HG03064 (cell line): Measurements from ENCODE around the gene COA1.
A peak's percentile ranks its signal among the peaks of the same experiment; 100 is the strongest.
"Not testable (repeated sequence)": the region's sequence is repeated elsewhere in the genome, so short reads cannot be mapped to it uniquely, and the experiment has no call there.

Source experiments
- ATAC-seq: cut with Tn5 transposase; IDR thresholded peaks from one replicate; pipeline ENCODE4 v1.9.1; 2021; ENCODE audit warnings: low read depth; ENCODE audit not compliant: unreplicated experiment

The COA1 gene

DNA sequence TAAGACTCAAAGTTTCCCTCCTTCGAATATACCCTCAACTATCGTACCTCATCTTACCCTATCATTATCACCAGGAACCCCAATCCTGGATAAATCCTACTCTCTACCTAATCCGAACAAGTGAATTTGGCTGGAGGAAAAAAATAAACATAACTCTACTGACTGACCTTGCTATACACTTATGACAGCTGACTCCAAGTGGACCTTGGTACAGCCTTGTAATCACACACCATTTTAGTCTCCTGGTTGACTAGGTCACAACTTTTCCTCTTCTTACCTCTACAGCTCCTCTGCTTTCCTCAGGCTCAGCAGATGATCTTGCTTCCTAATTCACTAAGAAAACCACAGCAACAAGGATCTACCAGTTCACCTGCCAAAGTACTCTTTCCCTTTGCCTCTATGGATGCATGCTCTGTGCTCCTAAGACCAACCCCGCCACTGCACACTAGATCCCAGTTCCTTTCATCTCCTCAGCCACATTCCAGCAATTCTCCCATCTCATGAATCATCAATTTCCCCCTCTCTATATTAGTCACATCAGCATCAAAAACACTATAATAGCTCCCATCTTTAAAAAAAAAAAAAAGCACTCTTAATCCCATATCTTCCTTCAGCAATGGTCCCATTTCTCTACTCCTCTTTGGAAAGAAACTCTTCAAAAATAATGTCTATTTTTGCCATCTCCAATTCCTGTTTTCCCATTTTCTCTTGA, 35.5 kb downstream of the COA1 start:
- ATAC-seq, result no peak

DNA sequence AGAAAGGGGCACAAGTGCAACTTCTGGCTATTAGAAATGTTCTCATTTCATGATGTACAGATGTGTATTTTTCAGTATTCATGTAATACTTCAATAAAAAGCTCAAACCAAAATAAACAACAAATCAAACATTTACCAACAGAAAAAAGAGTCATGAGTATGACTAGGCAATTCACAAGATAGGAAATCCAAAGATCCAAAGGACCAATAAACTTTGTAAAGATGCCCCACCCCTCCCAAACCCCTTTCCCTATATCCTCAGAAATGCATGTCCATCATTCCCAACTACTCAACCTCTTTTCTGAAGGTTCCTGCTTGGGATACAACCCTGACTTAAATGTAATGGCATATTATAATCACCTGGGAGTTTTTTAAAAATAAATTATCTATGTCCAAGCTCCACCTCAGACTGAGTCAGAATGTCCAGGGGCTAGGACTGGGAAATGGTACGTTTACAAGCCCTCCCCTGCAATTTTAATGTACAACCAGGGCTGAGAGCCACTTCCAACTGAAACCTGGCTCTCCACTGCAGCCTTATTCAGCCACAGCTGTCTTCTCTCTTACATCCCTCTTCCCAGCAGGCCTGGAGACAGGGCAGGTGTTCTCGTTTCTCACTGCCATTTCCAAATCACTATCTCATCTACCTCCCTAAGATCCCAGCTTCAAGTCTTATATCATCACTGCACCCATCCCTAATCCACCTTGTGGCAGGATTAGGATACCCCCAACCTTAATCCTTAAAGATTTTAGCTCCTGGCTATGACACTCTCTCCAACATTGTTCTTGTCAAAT, 36.5 kb downstream of the COA1 start:
- ATAC-seq, result no peak

DNA sequence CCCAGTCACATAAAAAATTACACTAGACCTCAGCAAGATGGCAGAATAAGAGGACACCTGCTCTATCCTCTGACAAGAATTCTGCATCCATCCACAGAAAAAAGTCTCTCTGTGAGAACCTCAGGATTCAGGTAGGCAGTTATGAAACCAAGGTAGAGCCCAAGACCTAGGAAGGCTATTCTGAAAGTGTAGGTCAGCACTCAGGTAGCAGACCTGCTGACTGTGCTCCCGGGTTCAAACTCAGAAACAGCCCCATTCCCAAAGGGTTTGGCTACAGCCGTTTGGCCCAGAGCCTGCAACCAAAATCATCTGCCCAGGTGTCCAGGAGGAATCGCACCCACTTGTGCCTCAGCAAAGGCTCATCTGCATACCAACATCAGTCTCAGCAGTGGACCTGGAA, 37.7 kb downstream of the COA1 start:
- no peak for ATAC-seq

DNA sequence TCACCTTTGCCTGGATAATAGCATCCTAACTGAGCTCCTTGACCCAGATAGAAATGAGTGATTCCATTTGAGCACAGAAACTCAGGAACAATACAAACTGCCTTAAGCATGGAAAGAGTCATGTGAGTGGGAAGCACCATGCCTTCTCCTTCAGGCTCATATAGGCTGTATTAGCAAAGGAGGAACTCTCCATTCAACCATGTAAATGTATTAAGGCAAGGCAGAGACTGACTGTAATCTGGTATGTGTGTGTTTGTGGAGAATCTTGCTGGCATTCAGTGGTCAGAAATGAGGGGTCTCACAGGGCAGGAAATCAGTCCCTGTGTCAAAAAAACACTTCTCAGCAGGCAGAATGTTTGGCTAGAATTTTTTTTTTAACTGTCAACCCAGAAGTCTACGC, 40.2 kb downstream of the COA1 start:
- no peak for ATAC-seq

DNA sequence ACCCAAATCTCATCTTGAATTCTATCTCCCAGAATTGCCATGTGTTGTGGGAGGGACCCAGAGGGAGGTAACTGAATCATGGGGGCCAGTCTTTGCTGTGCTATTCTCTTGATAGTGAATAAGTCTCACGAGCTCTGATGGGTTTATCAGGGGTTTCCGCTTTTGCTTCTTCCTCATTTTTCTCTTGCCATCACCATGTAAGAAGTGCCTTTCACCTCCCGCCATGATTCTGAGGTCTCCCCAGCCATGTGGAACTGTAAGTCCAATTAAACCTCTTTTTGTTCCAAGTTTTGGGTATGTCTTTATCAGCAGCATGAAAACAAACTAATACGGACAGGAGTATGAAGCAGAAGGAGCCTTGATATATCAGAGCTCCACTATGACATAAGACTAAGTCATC, 41.5 kb downstream of the COA1 start:
- ATAC-seq, result not testable (repeated sequence)

DNA sequence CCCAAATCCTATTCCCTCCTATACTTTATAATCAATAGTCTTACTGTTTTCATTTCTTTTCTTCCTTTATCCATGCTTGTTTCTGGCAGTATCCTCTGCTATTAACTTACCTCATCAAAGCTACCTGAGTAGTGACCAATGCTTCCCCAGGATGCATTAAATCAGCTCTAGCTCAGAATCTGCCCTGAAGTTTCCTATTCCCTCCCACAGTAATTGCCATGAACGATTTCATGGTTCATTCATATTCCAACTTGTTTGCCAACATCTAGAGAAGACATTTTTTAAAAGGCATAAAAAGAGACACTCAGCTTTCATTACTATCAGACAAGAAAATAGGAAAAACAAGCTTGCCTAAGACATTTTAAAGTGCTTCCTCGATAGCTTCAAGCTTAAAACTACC, 42.3 kb downstream of the COA1 start:
- no peak for ATAC-seq

DNA sequence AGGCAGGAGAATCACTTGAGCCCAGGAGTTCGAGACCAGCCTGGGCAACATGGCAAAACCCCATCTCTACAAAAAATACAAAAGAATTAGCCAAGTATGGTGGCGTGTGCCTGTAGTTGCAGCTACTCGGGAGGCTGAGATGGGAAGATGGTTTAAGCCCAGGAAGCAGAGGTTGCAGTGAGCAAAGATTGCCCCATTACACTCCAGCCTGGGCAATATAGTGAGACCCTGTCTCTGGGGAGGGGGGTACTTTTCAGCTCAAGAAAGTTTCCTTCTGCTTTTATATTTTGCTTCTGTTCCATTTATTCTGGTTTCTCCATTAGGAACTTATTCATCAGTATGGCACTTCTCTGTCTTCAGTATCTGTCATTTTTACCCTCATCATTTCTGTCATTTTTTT, 48.6 kb downstream of the COA1 start:
- no peak for ATAC-seq

DNA sequence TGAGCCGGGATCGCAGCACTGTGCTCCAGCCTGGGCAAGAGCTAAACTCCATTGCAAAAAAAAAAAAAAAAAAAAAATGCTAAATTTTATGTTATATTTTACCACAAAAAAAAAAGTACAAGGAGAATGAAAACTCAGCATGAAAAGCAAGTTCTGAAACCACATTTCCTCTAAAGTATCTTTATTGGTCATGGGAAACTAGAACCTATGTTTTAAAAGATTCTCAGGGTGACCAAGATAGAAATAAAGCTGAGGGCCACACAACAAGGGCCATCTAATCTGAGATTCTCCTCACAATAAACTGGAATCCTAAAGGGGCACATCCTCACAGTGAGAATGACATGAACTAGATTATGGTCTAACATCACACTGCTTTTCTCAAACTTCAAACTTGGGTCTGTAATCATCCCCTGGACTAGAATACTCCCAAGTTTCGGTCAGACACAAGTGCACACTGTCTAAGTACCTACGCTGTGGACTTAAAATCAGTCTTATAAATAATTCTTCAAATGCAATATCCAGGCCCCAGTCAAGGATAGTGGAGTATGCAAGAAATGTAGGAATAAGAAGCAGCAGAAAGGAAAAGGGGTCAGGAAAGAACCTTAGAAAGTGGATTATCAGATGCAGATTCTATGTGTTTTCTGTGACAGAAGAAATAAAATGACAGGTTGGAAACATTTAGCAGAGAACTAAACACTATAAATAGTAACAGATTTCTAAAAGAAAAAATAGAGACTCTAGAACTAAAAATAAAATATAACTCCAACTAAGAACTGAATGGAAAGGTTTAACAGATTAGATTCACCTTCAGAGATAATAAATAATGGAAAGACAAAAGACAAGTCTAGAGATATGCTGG, 49.9 kb downstream of the COA1 start:
- ATAC-seq, result no peak

DNA sequence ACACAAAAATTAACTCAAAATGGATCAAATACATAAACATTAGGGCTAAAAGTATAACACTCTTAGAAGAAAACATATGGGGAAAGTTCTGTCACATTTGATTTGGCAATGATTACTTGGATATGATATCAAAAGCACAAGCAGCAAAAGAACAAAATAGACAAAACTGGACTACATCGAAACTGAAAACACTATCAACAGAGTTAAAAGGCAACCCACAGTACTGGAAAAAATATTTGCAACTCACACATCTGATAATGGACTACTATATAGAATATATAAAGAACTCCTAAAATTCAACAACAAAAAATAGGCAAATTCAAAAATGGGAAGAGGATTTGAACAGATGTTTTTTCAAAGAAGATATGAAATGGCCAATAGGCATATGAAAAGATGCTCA, 51.0 kb downstream of the COA1 start:
- no peak for ATAC-seq

DNA sequence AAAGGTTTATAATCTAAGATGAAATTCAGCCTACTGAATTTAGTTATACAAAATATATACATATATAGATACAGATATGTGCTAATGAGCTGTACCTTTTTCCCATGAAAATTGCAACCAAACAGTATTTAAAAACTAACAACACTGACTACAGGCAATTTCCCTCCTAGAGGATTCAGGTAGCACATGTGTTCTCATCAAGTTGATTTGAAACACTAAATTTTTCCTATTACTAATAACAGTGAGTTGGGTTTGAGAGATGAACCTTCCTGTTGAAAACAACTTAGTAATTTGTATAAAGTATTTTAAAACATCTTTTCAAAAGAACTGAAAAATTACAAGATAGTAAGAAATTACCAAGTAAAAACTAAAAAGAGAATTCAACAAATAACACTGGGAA, 51.5 kb downstream of the COA1 start:
- no peak for ATAC-seq

DNA sequence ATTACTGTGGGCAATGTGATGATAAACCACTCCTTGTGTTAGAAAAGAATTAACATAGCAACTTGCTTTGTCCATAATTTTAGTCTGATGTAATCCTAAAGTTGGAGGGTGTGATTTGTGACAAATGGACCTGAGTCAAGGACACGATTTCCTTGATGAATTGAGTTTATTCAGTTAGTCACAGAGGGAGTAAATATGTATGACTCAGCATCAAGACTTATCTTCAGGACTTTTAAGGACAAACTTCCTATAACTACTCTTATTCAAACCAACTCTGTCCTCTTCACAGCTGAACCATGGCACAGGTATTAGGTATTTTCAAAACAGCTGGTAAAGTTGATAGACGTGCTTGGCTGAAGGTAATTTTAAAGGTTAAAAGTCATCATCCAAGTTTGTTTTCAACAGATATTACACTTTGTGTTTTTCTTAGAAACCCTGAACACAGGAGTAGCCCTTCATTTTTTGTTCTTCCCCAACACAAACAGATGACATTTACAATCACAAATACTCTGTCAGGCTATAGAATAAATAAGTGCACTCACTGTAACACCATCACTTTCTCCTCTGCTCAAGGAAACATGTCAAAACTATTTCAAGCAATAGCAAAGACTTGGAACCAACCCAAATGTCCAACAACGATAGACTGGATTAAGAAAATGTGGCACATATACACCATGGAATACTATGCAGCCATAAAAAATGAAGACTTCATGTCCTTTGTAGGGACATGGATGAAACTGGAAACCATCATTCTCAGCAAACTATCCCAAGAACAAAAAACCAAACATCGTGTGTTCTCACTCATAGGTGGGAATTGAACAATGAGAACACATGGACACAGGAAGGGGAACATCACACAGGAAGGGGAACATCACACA, 54.5 kb downstream of the COA1 start:
- no peak for ATAC-seq

DNA sequence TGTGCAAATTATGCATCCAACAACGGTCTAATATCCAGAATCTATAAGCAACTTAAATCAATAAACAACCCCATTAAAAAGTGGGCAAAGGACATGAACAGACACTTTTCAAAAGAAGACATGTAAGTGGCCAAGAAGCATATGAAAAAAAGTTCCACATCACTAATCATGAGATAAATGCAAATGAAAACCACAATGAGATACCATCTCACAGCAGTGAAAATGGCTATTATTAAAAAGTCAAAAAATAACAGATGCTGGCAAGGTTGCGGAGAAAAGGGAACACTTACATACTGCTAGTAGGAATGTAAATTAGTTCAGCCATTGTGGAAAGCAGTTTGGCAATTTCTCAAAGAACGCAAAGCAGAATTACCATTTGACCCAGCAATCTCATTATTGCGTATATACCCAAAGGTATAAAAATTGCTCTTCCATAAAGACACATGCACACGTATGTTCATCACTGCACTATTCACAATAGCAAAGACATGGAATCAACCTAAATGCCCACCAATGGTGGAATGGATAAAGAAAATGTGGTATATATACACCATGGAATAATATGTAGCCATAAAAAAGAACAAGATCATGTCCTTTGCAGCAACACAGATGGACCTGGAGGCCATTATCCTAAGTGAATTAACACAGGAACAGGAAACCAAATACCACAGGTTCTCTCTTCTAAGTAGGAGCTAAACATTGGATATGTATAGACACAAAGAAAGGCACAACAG, 55.9 kb downstream of the COA1 start:
- ATAC-seq, result not testable (repeated sequence)

DNA sequence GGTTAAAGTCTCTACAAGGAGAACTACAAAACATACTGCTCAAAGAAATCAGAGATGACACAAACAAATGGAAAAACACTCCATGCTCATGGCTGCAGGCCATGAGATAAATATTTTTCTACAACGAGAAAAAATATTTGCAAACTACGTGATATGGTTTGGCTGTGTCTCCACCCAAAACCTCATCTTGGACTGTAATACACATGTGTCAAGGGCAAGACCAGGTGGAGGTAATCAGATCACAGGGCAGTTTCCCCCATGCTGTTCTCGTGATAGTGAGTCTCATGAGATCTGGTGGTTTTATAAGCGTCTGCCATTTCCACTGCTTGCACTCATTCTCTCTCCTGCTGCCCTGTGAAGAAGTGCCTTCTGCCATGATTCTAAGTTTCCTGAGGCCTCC, 57.8 kb downstream of the COA1 start:
- ATAC-seq, result no peak

DNA sequence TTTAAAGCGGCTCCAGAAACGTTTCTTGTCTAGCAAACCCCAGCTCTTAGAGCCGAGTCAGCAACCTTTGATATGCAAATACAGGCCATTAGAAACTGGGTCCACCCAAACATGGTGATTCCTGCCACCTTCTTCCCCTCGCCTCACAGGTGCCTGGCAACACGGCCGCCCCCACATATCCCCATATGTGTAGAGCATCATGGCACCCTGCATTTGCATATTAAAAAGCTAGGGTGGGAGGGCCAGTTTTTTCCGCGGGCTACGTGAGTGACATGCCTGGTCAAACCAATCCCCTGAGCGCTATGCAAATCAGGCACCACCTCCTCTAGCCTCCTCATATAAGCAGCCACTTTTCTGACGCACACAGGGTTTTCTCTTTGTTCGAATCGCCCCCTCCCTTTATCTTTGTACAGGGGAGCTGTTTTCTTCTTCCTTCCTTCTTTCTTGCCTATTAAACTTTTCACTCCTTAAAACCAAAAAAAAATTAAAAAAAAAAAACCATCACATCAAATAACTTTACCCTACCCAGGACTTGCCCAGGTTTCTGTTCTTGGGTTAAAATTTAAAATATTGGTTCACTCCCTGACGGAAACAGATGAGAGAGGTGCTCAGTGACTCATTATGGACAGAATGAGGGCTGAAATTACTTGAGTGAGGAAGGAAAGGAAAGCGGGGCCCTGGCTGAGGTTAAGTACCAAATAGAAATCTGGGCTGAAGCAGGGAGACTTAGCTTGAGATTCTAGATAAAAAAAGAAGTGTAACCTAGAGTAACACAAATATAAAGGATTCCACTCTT, 59.8 kb downstream of the COA1 start:
- peak; percentile 48 for ATAC-seq

DNA sequence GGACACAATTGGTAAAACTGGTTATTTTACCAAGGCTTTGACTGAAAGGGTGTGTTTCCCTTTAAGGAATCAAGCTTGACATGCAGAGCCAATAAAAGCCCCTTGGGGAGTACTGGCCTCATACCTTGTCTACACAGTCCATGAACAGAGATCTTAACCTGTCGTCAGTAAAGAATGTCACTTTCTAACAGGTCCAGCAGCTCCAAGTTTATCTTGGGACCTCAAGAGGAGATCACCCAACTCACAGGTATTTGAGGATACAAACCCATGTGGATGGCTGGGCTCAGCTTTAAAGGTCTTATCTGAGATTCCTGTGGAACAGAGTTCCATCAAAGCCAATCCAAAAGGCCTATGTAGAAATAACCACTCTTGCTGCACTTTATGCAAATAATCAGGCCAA, 61.3 kb downstream of the COA1 start:
- no peak for ATAC-seq

DNA sequence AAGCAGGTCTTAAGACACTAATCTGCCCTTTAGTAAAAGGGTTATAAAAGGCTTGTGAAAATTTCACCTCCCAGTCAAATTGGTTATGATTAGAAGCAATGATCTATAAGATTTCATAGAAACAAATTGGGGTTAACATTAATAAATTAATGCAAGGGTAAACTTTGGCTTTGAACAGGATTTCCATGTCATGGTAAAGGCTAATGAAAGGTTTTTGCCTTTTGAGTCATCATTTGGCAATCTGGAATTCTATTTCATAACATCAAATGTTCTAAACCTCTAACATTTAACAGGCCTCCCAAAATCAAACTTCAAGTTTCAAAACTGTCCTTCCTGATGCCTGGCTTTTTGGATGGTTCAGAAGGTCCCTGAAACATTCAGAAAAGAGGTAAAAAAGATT, 62.4 kb downstream of the COA1 start:
- no peak for ATAC-seq

DNA sequence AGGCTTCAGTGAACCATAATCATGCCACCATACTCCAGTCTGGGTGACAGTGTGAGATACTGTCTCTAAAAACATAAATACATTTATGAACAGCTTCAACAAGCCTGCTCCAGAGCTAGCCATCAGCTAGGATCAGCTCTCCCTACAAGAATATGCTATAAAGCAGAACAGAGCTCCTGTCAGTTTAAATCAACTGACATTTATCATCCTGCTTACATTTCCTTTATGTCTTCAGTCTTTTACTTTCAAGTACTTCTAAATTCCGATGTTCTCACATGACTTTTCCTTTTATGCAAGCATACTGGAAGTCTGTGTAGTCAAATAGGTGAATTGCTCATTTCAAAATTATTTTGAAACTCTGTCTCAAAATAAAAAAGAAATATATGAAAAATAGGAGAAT, 64.6 kb downstream of the COA1 start:
- ATAC-seq, result no peak

DNA sequence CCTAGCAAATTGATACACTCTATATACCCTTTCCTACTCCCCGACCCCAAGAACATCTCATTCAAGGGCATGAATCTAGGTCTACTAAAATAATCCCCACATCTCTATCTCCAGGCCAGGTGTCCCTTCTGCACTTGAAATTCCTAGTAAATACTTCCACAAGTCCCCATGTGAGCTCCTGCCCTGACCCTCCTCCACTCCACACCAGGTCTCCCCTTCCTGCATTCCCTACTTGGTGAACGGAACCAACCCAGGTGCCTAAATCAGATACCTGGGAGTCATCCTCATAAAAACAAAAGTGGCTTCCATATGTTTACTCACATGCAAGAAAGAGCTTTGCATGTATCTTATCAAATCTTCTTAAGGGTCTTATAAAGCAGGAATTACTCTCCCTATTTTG, 69.2 kb downstream of the COA1 start:
- no peak for ATAC-seq

DNA sequence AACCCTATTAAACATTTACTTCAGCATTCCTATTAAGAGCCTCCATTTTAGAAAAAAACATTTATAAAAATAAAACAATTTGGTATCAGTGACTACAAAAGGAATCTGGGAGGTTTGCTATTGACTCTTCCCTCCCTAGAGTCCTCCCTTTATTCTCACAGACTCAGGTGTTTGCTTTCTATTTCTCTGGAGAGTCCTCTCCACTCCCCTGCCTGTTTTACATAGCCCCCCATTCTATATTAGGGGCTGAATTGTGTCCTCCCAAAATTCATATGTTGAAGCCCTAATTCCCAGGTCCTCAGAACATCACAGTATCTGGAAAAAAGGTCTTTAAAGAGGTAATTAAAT, 69.8 kb downstream of the COA1 start:
- ATAC-seq, result no peak
